ENCODE measurements around the gene SYNCRIP. TPM values are rescaled to one million over a fixed set of nuclear protein-coding genes. Genes with fewer than 3 reads are reported as not detected.
"Not testable (repeated sequence)": the region's sequence is repeated elsewhere in the genome, so short reads cannot be mapped to it uniquely, and the experiment has no call there.

The SYNCRIP gene
- total RNA-seq, 1 donor from 2014 or later = 55.7 TPM

DNA sequence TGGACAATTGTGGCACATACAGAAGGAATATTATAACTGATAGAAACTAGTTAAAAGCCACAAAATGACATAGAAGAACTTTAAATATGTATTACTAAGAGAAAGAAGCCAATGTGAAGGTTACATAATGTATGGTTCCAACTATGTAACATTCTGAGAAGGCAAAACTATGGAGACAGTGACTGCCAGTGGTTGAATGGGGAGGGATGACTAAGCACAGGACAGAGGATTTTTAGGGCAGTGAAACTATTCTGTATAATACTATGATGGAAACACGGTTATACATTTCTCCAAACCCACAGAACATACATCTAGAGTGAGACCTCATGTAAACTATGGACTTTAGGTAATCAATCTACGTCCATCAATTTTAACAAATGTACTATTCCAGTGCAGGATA lies 22.4 kb downstream of the SYNCRIP start:
- intact Hi-C loops (cut with DNase I) = no loop called here

DNA sequence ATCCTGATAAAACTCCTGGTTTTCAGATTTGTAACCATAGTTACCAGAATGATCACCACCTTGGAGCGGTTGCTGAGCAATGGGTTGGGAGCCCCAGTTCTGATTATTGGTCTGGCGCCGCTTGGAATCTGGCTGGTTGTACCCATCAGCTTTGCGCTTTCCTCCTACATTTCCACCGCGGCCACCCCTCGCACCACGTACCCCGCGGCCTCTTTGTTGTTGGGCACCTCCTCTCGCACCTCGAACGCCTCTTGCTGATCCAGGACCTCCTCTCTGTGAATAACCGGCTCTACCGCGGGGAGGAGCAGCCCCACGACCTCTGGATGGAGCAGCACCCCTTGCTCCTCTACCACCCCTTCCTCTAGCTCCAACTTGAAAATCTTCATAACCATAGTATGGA lies 27.9 kb downstream of the SYNCRIP start:
- intact Hi-C loops (cut with DNase I) = no loop called here
- no peak for ATAC-seq (ENCODE audit: poor library complexity)

More for the DNA sequence above, 22.4 kb downstream of the SYNCRIP start:
- ATAC-seq (ENCODE audit: poor library complexity) = no peak
- DNase-seq = no peak

DNA sequence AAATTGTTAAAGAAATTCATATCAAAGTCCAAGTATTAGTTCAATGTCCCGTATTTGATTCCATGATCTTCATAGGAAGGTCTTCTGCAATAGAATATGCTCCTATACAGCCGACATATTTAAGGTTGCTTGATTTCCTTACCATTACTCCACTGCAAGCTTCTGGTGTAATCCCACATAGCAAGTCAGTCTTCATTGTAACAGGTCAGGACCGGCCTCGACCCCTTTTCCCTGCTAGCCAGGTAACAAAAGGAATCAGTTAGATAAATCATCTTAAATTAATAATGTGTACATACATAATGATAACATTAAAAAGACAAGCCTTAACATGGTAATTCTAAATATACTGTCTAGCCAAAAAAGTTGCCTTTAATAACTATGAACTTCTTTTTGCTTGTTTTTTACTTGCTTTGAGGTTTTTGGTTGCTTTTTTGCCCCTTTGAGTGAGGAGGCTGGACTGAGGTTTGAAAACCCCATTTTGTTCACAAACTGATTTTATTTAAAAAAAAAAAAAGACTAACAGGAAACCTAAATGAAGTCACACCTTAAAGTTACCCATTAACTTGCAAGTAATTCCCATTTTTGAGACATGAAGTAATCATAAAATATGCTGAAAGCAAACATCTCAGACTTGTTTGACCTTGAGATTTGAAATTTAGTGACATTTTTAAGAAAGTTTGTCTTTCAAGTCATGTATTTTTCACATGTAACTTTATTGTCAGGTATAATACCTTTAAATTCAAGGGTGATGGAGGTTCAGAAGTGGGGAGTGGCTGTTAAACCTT lies 29.8 kb downstream of the SYNCRIP start:
- no peak for ATAC-seq (ENCODE audit: poor library complexity)
- DNase-seq = no peak
- intact Hi-C loops (cut with DNase I) = no loop called here

More for the DNA sequence above, 27.9 kb downstream of the SYNCRIP start:
- DNase-seq = no peak

DNA sequence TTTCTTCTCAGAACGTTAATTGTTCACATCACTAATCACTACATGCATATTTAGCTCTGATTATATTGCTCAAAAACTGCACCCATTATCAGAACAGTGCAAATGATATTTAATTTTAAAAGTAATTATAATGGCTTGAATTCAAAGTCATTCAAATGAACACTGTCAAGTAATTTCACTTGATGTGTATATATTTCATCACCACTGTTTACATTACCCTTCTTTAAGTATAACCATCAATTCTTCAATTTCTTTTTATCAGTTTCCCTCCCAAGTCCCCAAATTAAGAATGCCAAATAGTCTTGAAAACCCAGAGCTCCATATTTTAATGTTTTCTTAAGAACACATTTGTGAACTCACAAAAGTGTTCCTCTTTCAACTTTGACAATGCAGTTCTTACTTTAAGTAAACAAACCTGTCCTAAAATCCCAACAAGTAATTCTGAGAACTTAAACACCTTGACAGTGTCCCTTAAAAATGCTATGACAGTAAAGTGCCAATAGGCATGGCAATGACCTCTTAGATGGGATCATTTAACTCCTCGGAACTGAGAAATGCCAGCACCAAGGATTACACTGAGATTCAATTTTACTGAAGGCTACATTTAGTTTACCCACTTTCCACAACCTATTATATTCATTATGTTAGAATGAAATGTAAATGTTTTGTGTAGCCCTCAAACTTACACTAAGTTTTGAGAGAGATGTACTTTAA lies 32.3 kb downstream of the SYNCRIP start:
- ATAC-seq (ENCODE audit: poor library complexity) (no peak), DNase-seq (no peak)
- intact Hi-C loops (cut with DNase I) = no loop called here

DNA sequence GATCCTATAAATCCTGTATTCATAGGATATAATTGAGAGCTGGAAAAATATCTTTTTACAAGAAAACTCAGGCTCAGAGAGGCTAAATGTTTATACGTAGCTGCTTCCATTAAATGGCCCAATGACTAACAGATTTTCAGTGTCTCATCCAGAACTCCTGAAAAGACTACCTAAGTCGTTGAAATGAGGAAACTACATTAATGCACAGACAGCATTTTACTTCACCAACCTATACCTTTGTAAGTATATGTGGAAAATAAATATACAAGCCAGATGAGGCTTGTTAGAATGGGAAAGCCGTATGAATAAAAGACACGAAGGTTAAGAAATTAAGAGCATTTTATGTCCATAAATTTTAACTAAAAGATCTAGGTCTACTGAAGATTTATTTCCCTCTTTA lies 40.6 kb downstream of the SYNCRIP start:
- intact Hi-C loops (cut with DNase I) = no loop called here
- DNase-seq (no peak), ATAC-seq (ENCODE audit: poor library complexity) (no peak)

DNA sequence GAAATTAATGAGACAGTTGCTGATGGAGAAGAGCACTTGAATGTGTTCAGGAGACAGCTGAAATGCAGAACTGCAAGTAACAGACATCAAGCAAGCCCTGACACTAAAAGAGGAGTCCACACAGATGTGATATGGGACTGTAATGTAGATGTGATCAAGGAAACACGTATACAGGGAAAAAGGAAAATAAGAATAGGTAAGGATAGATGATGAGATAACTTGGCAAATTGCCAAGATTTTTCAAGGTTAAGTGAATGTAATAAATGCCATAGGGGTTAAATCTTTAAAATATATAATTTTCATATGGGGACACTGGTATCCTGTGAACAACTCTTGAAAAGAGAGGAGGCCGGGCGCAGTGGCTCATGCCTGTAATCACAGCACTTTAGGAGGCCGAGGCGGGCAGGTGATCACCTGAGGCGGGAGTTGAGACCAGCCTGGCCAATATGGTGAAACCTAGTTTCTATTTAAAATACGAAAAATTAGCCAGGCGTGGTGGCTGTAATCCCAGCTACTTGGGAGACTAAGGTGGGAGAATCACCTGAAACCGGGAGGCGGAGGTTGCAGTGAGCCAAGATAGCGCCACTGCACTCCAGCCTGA lies 41.9 kb downstream of the SYNCRIP start:
- intact Hi-C loops (cut with DNase I) = no loop called here
- no peak for DNase-seq
- ATAC-seq (ENCODE audit: poor library complexity) = peak; percentile 8

DNA sequence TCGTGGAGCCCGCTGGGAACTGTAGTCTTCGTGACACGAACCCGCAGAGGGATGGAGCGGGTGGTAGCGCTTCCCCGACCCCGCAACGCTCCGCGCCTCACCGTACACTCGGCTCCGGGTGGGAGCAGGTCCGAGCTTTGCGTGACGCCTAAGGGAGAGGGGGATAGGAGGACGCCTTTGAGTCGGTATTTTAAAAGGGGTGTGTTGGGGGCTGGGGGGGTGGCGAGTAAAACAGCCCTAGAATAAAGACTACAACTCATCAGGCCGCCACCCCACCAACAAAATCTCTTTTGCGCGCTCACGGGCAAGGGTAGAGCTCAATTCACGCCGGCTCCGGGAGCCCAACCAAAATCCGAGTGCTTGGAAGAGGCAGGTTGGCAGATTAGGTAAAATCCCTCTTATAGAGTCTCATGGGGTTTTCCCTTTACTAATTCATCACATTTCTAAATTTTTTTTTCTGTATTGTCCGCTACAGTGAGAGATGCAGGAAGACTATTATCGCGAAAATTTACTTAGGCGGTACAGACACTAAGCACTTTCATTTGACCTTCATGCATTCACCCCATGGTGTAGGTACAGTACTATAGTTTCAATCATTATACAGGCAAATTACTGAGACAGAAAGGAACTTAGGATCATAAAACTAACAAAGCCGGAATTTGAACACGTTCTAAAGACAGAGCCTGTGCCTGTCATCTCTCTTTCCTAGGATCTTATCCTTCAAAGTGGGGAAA lies 48.3 kb downstream of the SYNCRIP start:
- intact Hi-C loops (cut with DNase I) = loop anchor here (5.0 kb wide), 2 partner anchors 48 to 83 kb away; partner anchors contain the start of gene SYNCRIP
- no peak for DNase-seq
- peak; percentile 8 for ATAC-seq (ENCODE audit: poor library complexity)

DNA sequence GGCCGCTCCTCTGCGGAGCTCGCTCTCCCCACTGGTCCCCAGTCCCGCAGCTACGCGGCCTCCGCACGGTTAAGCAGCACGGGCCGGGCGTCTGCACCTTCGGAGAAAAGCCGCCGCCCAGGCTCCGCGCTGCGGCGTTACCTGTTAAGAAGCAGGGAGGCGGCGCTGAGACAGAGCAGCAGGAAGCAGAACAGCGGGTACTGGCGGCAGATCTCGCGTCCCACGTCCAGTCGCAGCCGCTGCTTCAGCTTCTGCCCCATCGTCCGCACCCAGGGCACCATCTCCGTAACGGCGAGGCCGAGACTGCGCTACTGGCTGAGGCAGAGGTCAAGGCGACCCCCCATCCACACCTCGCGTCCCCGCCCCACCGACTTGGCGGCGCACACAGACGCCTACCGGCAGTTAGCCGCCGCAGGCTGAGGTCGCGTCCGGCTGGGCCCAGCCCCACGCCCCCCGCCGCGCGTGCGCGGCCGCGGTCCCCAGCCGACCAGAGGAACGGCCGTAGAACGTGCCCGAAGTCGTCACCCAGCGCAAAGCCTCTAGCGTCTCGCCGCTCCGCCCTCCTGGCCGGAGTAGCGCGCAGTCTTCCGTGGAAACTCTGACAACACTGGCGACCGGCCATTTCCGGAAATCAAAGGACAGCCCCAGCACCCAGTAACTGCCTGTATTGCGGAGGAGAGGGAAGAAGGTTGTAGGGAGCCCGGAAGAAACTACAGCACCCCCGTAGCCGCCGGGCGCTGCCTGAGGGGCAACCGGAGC lies 49.1 kb downstream of the SYNCRIP start, which contains the start of gene SNX14:
Gene SNX14, minus strand, starts transcription at position 421 of the 759 bp plus-strand sequence. Its CDS starts 140 bp downstream, at position 281.
- intact Hi-C loops (cut with DNase I) = loop anchor here (5.0 kb wide), 2 partner anchors 49 to 84 kb away; partner anchors contain the start of gene SYNCRIP
- DNase-seq = peak; percentile 97
- ATAC-seq (ENCODE audit: poor library complexity) = peak; percentile 99

DNA sequence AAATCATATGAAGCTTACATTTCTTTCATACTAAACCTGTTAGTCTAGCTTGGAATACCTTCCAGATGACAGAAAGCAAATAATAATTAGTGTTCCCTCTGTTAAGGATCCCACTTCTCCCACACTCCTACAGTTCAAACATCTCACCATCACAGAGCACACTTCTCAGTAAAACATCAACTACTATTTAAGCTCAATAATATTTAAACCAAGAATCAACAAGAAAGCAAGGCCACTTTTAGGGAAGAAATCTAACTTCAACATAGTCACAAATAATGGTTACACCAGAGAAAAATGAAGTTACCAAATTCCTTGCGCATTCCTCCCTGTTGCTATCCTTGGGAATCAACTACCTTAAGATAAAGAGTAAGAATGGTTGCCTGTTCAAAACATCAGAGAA lies 50.7 kb downstream of the SYNCRIP start:
- DNase-seq = no peak
- intact Hi-C loops (cut with DNase I) = loop anchor here (5.0 kb wide), 2 partner anchors 50 to 85 kb away; partner anchors contain the start of gene SYNCRIP
- no peak for ATAC-seq (ENCODE audit: poor library complexity)

DNA sequence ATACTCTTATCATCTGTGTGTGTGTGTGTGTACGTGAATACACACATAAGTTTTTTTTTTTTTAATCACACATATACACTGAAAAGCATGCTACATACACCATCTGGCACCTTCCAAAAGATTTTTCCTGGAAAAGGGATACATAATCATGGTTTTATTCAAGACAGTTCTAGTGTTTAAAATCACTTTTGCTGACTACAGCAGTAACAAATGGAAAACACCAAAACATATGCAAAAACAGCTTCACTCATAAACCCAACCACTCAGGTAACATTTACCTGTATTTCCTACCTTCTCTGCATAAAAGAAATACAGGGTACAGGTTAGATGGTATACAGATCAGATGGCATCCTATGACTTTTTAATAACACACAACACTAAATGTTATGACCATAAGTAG lies 51.5 kb downstream of the SYNCRIP start:
- intact Hi-C loops (cut with DNase I) = loop anchor here (5.0 kb wide), 2 partner anchors 51 to 86 kb away; partner anchors contain the start of gene SYNCRIP
- ATAC-seq (ENCODE audit: poor library complexity) (no peak), DNase-seq (no peak)

DNA sequence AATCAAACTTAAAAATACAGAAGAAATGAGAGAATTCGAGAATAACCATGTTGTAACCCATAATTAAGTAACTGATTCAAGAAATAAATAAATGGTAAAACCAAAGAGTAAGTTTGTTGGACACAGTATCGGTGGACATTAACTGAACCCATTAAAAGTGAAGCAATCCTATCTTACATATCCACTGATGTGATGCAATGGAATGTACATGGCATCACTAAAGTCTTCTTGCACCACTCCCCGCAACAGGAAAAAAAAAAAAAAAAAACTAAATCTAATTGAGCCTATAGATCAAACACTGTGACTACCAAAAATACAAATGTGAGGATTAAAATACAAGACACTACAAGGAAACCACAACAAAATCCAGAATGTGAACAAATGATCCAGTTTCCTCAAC lies 56.9 kb downstream of the SYNCRIP start:
- intact Hi-C loops (cut with DNase I) = no loop called here
- DNase-seq (no peak), ATAC-seq (ENCODE audit: poor library complexity) (no peak)

DNA sequence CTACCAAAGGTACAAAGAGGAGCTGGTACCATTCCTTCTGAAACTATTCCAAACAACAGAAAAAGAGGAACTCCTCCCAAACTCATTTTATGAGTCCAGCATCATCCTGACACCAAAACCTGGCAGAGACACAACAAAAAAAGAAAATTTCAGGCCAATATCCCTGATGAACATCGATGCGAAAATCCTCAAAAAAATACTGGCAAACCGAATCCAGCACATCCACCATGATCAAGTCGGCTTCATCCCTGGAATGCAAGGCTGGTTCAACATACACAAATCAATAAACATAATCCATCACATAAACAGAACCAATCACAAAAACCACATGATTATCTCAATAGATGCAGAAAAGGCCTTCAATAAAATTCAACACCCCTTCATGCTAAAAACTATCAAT lies 59.9 kb downstream of the SYNCRIP start:
- ATAC-seq (ENCODE audit: poor library complexity); intact Hi-C loops (cut with DNase I): not testable (repeated sequence)

DNA sequence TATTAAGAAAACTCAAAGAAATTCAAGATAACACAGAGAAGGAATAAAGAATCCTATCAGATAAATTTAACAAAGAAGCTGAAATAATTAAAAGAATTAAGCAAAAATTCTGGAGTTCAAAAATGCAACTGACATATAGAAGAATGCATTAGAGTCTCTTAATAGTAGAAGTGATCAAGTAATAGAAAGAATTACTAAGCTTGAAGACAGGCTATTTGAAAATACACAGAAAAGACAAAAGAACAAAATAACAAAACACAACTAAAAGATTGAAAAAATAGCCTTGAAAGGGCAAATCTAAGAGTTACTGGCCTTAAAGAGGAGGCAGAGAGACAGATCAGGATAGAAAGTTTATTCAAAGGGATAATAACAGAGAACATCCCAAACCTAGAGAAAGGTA lies 61.1 kb downstream of the SYNCRIP start:
- ATAC-seq (ENCODE audit: poor library complexity) (no peak), DNase-seq (no peak)
- intact Hi-C loops (cut with DNase I) = no loop called here

More for the DNA sequence above, 59.9 kb downstream of the SYNCRIP start:
- not testable (repeated sequence) for DNase-seq

DNA sequence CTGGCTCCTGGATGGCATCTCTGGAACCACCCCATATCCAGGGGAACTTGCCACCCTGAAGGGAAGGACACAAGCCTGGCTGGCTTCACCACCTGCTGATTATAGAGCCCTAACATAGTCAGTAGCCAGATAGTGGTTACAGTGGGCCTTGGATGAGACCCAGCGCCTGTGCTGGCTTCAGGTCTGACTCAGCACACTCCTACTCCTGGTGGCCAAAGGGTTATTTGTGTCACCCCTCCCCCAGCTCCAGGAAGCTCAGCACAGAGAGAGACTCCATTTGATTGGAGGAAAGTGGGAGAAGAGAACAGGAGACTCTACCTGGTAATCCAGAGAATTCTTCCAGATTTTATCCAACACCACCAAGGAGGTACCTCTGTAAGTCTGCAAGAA lies 61.8 kb downstream of the SYNCRIP start:
- ATAC-seq (ENCODE audit: poor library complexity) = peak; percentile 73
- peak; percentile 47 for DNase-seq
- intact Hi-C loops (cut with DNase I) = no loop called here

DNA sequence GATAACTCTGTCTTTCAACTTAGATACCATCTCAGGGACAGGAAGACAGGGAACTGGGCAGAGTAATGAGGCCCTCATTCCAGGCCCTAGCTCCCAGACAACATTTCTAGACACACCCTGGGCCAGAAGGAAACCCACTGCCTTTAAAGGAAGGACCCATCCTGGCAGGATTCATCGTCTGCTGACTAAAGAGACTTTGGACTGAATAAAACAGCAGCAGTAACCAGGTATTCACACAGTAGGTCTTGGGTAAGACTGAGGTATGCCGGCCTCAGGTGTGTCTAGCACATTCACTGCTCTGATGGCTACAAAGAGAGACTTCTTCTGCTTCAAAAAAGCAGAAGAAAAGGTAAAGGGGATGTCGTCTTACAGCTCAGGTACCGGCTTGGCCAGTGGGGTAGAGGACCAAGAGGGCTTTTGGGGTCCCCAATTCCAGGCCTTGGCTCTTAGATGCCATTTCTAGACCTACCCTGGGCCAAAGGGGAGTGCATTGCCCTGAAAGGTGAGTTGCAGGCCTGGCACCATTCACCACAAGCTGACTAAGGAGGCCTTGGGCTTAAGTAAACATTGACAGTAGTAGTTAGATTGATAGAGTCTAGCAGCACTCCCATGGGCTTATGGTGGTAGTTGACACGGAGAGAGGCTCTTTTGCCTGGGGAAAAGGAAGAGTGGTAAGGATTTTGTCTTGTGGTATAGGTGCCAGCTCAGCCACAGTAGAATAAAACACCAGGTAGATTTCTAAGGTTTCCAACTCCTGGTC lies 62.4 kb downstream of the SYNCRIP start:
- ATAC-seq (ENCODE audit: poor library complexity) (peak; percentile 28), DNase-seq (no peak)
- intact Hi-C loops (cut with DNase I) = no loop called here

DNA sequence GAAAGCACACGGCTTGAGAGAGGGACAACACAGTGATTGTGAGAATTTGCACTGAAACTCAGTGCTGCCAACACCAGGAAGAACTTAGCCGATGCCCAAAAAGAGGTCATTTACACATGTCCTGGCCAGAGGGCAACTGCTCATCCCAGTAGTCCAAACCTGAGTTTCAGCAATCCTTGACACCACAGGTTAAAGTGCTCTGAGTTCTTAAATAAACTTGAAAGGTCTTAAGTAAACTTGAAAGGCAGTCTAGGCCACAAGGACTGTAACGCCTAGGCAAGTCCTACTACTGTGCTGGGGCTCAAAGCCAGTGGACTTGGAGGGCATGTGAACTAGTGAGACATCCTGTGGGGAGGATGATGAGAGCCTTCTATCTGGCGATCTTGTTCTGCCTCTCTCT lies 63.1 kb downstream of the SYNCRIP start:
- intact Hi-C loops (cut with DNase I) = no loop called here
- no peak for ATAC-seq (ENCODE audit: poor library complexity)
- DNase-seq = no peak

DNA sequence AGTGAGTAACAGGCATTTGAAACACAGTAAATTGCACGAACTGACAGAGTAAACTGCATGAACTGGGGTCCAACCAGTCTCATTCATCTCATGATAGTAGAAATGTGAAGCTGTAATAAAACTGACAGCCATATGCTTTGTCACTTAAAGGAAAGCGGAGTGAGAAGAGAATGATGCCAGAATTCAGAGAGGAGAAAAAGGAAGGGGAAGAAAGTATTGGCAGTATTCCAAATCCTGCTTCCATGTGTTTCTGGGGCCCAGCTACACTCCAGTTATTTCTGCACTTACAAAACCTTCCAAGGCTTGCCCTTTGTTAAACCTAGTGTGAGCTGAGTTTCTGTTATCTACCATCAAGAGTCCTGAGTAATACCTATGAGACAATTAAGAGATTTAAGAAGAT lies 66.2 kb downstream of the SYNCRIP start:
- intact Hi-C loops (cut with DNase I) = no loop called here
- no peak for ATAC-seq (ENCODE audit: poor library complexity)
- DNase-seq = no peak
